Measurements from ENCODE around the gene ZNF362.
A peak's percentile ranks its signal among the peaks of the same experiment; 100 is the strongest.
"Not testable (repeated sequence)": the region's sequence is repeated elsewhere in the genome, so short reads cannot be mapped to it uniquely, and the experiment has no call there.

The ZNF362 gene

DNA sequence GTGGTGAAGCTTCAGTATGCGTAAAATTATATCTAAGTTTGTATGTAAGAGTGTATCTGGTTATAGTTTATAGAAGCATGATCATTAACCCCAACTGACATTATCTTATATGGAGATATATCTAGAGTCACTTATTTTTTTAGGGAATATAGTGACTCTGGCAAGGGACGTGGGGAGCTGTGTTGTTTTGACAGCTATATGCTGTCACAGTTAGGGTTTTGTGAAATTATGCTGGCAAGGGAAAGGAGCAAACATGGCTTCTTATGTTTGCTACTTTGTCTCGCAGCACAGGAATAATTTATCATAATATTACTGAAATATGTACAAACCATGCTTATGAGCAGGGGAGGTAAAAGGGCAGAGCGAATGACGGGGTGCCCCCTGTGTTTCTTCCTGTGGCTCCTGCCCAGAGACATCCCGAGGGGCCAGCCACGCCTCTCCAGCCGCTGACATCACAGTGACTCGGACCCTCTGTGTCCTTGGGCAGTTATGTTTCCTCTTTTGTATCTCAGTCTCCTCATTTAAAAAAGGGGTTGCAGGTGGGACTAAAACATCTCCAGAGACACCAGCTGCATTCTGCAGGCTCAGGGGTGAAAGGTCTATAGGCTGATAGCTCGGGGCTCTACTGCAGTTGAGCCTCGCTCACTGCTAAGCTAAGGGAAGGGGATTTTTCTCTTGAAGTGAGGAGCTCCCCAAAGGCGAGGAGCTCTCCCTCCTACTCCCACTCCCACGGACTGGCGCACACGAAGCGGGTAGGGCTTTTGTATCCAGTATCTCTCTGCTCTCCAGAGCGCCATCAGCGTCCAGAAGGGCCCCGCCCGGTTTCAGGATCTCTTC is 49.7 kb downstream of the ZNF362 start:
- TF ChIP-seq, protein P1, sequence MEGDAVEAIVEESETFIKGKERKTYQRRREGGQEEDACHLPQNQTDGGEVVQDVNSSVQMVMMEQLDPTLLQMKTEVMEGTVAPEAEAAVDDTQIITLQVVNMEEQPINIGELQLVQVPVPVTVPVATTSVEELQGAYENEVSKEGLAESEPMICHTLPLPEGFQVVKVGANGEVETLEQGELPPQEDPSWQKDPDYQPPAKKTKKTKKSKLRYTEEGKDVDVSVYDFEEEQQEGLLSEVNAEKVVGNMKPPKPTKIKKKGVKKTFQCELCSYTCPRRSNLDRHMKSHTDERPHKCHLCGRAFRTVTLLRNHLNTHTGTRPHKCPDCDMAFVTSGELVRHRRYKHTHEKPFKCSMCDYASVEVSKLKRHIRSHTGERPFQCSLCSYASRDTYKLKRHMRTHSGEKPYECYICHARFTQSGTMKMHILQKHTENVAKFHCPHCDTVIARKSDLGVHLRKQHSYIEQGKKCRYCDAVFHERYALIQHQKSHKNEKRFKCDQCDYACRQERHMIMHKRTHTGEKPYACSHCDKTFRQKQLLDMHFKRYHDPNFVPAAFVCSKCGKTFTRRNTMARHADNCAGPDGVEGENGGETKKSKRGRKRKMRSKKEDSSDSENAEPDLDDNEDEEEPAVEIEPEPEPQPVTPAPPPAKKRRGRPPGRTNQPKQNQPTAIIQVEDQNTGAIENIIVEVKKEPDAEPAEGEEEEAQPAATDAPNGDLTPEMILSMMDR (IDR thresholded peaks at IDR 0.05; ENCODE audit: insufficient read depth, low read depth, low read length, missing control alignments), result no peak
- DNase-seq (ENCODE audit: low read depth), result no peak
- H3K4me3 ChIP-seq (ENCODE audit: low read length), result no peak overlapping the region

DNA sequence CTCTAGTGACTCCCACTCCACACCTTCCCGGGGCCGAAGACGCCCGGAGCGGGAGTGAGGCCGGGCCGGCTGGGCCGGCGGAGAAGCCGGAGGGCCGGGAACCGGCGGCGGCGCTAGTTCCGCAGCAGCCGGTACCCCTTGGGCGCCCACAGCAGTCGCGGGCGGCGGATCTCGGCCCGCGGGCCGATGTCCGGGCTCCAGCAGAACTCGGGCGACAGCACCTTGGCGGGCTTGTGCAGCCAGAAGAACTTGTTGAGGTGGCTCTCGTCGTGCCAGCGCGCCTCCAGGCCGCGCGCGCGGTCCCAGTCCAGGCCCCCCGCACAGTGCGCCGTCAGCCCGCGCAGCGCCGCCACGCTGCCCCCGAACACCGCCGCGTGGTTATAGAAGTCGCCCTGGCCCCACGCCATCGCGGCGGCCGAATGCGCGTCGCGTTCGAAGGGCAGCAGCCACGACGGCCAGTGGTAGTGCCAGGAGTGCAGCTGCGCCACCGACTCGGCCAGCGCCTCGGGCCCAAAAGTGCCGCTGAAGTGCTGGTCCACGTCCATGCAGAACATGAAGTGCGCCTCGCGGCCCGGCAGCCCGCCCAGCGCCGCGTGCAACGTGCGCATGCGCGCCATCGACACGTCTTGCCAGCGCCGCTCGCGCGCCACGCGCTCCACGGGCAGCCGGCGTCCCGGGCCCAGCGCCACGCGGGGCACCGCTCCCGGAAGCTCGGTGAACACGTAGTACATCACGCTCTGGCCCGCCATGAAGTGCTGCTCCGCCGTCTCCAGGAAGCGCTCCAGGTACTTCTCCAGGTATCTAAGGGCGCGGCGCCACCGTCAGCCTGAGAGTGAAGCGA is 50.6 kb downstream of the ZNF362 start:
- peak; percentile 22 for DNase-seq (ENCODE audit: low read depth)
- no peak overlapping the region for H3K4me3 ChIP-seq (ENCODE audit: low read length)
- TF ChIP-seq, protein P1 (IDR thresholded peaks at IDR 0.05; ENCODE audit: insufficient read depth, low read depth, low read length, missing control alignments), result no peak

DNA sequence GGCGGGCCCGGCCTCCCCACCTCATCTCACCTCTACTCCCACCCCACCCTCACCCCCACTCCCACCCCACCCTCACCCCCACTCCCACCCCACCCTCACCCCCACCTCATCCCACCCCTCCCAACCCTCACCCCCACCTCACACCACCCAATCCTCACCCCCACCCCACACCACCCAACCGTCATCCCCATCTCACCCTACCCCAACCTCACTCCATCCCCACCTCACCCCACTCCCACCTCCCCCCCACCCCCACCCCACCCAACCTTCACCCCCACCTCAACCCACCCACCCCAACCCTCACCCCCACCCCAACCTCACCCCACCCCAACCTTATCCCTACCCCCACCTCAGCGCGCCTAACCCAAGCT is 51.2 kb downstream of the ZNF362 start:
- TF ChIP-seq, protein P1 (IDR thresholded peaks at IDR 0.05; ENCODE audit: insufficient read depth, low read depth, low read length, missing control alignments), result no peak
- DNase-seq (ENCODE audit: low read depth), result no peak
- no peak overlapping the region for H3K4me3 ChIP-seq (ENCODE audit: low read length)

DNA sequence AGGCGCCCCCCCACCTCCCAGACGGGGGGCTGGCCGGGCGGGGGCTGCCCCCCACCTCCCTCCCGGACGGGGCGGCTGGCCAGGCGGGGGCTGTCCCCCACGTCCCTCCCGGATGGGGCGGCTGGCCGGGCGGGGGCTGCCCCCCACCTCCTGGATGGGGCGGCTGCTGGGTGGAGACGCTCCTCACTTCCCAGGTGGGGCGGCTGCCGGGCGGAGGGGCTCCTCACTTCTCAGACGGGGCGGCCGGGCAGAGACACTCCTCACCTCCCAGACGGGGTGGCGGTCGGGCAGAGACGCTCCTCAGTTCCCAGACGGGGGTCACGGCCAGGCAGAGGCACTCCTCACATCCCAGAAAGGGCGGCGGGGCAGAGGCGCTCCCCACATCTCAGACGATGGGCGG is 53.1 kb downstream of the ZNF362 start:
- DNase-seq (ENCODE audit: low read depth); H3K4me3 ChIP-seq (ENCODE audit: low read length): not testable (repeated sequence)

DNA sequence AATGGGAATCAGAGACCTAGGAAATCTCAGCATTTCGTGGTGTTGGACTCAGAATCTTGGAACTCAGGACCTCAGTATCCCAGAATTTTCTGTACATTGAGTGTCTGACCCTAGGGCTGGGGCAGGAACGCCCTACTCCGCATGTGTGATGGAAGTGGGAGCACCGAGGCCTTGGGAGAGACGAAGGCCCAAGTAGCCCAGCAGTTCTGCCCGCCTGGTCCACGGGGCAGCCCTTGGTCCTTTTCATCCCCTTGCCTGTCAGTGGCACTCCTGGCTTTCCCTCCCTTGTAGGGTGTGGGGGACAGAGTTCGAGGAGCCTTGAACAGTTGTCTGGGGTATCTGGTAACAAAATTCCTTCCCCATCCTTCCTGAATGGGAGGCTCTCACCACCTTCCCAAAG is 54.4 kb downstream of the ZNF362 start:
- H3K4me3 ChIP-seq (ENCODE audit: low read length), result no peak overlapping the region
- no peak for DNase-seq (ENCODE audit: low read depth)
- TF ChIP-seq, protein P1 (IDR thresholded peaks at IDR 0.05; ENCODE audit: insufficient read depth, low read depth, low read length, missing control alignments), result no peak

DNA sequence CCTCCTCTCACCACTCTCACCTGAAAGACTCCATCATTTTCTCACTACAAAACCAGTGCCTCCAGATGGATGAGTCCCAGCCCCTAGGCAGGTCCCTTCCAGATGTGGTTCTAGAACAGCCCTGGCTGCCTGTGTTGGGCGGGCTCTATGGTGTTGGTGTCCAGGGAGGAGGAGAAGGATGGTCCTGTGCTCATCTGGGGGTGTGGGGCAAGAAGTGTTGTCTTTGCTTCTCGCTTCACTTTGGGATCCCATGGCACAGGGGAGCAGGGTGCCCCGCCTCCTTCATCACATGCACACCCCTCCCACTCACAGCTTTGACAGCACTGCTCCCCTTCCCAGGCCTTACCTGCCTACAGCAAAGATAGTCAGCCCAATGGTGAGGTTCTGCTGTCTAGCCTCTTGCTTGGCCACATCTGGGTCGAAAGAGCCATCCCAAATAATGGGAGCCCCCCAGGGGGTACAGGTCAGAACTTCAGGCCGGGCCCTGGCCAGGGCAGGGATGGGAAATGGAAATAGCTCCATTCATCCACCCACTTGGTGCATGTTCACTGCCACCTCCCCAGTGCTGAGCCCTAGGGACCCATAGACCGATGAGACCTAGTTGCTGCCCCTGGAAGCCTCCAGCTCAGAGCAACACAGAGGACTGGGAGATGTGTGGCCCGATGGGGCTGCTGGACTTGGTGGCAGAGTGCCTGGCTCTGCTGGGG is 55.6 kb downstream of the ZNF362 start:
- DNase-seq (ENCODE audit: low read depth), result no peak
- no peak overlapping the region for H3K4me3 ChIP-seq (ENCODE audit: low read length)
- TF ChIP-seq, protein P1 (IDR thresholded peaks at IDR 0.05; ENCODE audit: insufficient read depth, low read depth, low read length, missing control alignments), result no peak

DNA sequence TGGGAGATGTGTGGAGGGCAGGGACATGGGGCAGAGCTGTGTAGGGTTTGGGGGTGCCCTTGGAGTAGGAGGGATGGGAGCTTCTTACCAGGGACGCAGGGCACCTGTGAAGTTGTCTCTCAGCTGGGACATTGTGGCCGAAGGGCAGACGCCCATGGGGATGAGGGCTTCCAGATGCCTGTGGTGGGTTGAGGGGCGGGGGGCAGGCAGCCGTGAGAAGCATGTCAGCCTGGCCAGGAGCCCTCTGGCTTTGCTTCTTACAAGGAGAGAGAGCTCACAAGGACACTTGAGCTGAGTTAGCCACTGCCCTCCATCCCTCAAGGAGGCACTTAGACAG is 56.1 kb downstream of the ZNF362 start:
- no peak overlapping the region for H3K4me3 ChIP-seq (ENCODE audit: low read length)
- no peak for DNase-seq (ENCODE audit: low read depth)
- TF ChIP-seq, protein P1 (IDR thresholded peaks at IDR 0.05; ENCODE audit: insufficient read depth, low read depth, low read length, missing control alignments), result no peak
